Duodenal mucosa (tissue), 2 donors: ENCODE measurements around the gene BAHCC1.

Experiments
- H3K27ac ChIP-seq: one replicate; pipeline ENCODE4 v1.7.0; 2013; ENCODE audit warnings: low read depth, low read length
- H3K27me3 ChIP-seq, 2 donors: one replicate each; pipeline ENCODE4 v1.7.0; 2013; ENCODE audit warnings: low read length in 2 of 2, control low read depth in 1 of 2; ENCODE audit not compliant: insufficient read depth in 2 of 2, control insufficient read depth in 1 of 2
- H3K36me3 ChIP-seq, 2 donors: one replicate each; pipeline ENCODE4 v1.7.0; 2013; ENCODE audit warnings: low read length in 2 of 2, control low read depth in 1 of 2; ENCODE audit not compliant: insufficient read depth in 2 of 2, control insufficient read depth in 1 of 2
- H3K4me1 ChIP-seq, 2 donors: one replicate each; pipeline ENCODE4 v1.7.0; 2013; ENCODE audit warnings: low read length in 2 of 2, control low read depth in 1 of 2; ENCODE audit not compliant: insufficient read depth in 2 of 2, control insufficient read depth in 1 of 2
- H3K4me3 ChIP-seq, 2 donors: one replicate each; pipeline ENCODE4 v1.7.0; 2013; ENCODE audit warnings: low read length in 2 of 2, low read depth in 1 of 2
- H3K9ac ChIP-seq, 2 donors: one replicate each; pipeline ENCODE4 v1.7.0; 2013; ENCODE audit warnings: low read length in 2 of 2, low read depth in 1 of 2
- H3K9me3 ChIP-seq, 2 donors: one replicate each; pipeline ENCODE4 v1.7.0; 2013; ENCODE audit warnings: low read length in 2 of 2, control low read depth in 1 of 2; ENCODE audit not compliant: control insufficient read depth in 1 of 2

BAHCC1 gene

GRCh38 chr17:81461607-81462500 is 66.6 kb downstream of the BAHCC1 start:
- Histone ChIP-seq H3K36me3 (peaks cover 0 to 11% of the 10 kb centered on the region in 2 donors), H3K9ac (no peak overlapping the region), H3K27me3 (no peaks in the 10 kb centered on the region), H3K4me1 (no peaks in the 10 kb centered on the region), H3K9me3 (no peaks in the 10 kb centered on the region), H3K4me3 (no peak overlapping the region), H3K27ac (no peak overlapping the region)

GRCh38 chr17:81462506-81463125 is 67.4 kb downstream of the BAHCC1 start:
- Histone ChIP-seq H3K9ac (no peak overlapping the region), H3K27ac (no peak overlapping the region), H3K9me3 (no peaks in the 10 kb centered on the region), H3K4me1 (no peaks in the 10 kb centered on the region), H3K4me3 (no peak overlapping the region), H3K36me3 (peaks cover 0 to 11% of the 10 kb centered on the region in 2 donors), H3K27me3 (no peaks in the 10 kb centered on the region)

- H3K9me3 ChIP-seq, result no peaks in the 10 kb centered on the region
- no peak overlapping the region for H3K9ac ChIP-seq
- no peak overlapping the region for H3K4me3 ChIP-seq
- H3K27ac ChIP-seq, result no peak overlapping the region
- peaks cover 0 to 2% of the 10 kb centered on the region in 2 donors for H3K4me1 ChIP-seq
- no peaks in the 10 kb centered on the region for H3K27me3 ChIP-seq
- H3K36me3 ChIP-seq, result peaks cover 0 to 11% of the 10 kb centered on the region in 2 donors
These were observed 68.2 kb downstream of the BAHCC1 start for GRCh38 chr17:81463506-81463905.

- no peak overlapping the region for H3K27ac ChIP-seq
- H3K9ac ChIP-seq, result no peak overlapping the region
- no peaks in the 10 kb centered on the region for H3K27me3 ChIP-seq
- peaks cover 0 to 11% of the 10 kb centered on the region in 2 donors for H3K36me3 ChIP-seq
- H3K4me3 ChIP-seq, result no peak overlapping the region
- peaks cover 0 to 3% of the 10 kb centered on the region in 2 donors for H3K4me1 ChIP-seq
- no peaks in the 10 kb centered on the region for H3K9me3 ChIP-seq
These were observed 69.3 kb downstream of the BAHCC1 start for GRCh38 chr17:81464586-81464985.

GRCh38 chr17:81465910-81466309 is 70.7 kb downstream of the BAHCC1 start:
- peaks cover 0 to 3% of the 10 kb centered on the region in 2 donors for H3K4me1 ChIP-seq
- no peak overlapping the region for H3K4me3 ChIP-seq
- no peak overlapping the region for H3K27ac ChIP-seq
- no peaks in the 10 kb centered on the region for H3K27me3 ChIP-seq
- no peaks in the 10 kb centered on the region for H3K9me3 ChIP-seq
- peaks cover 0 to 11% of the 10 kb centered on the region in 2 donors for H3K36me3 ChIP-seq
- H3K9ac ChIP-seq, result no peak overlapping the region

- Histone ChIP-seq H3K36me3 (peaks cover 0 to 11% of the 10 kb centered on the region in 2 donors), H3K27ac (no peak overlapping the region), H3K27me3 (no peaks in the 10 kb centered on the region), H3K9me3 (no peaks in the 10 kb centered on the region), H3K4me3 (no peak overlapping the region), H3K9ac (no peak overlapping the region), H3K4me1 (peaks cover 0 to 3% of the 10 kb centered on the region in 2 donors)
These were observed 71.6 kb downstream of the BAHCC1 start for GRCh38 chr17:81466564-81467472.

- no peak overlapping the region for H3K4me3 ChIP-seq
- H3K9me3 ChIP-seq, result no peaks in the 10 kb centered on the region
- H3K4me1 ChIP-seq, result peaks cover 0 to 3% of the 10 kb centered on the region in 2 donors
- H3K27ac ChIP-seq, result no peak overlapping the region
- H3K9ac ChIP-seq, result no peak overlapping the region
- no peaks in the 10 kb centered on the region for H3K36me3 ChIP-seq
- no peaks in the 10 kb centered on the region for H3K27me3 ChIP-seq
These were observed 73.0 kb downstream of the BAHCC1 start for GRCh38 chr17:81468111-81468769.

GRCh38 chr17:81468770-81469121 is 73.5 kb downstream of the BAHCC1 start:
- no peak overlapping the region for H3K9ac ChIP-seq
- no peaks in the 10 kb centered on the region for H3K9me3 ChIP-seq
- no peaks in the 10 kb centered on the region for H3K36me3 ChIP-seq
- peaks cover 0 to 3% of the 10 kb centered on the region in 2 donors for H3K4me1 ChIP-seq
- no peak overlapping the region for H3K4me3 ChIP-seq
- no peaks in the 10 kb centered on the region for H3K27me3 ChIP-seq
- H3K27ac ChIP-seq, result no peak overlapping the region

GRCh38 chr17:81469266-81469665 is 74.0 kb downstream of the BAHCC1 start:
- H3K27ac ChIP-seq, result no peak overlapping the region
- no peaks in the 10 kb centered on the region for H3K27me3 ChIP-seq
- H3K9me3 ChIP-seq, result no peaks in the 10 kb centered on the region
- no peak overlapping the region for H3K4me3 ChIP-seq
- no peak overlapping the region for H3K9ac ChIP-seq
- H3K4me1 ChIP-seq, result peaks cover 0 to 3% of the 10 kb centered on the region in 2 donors
- no peaks in the 10 kb centered on the region for H3K36me3 ChIP-seq
